ENCODE measurements around the gene IL17B. TPM values are rescaled to one million over a fixed set of nuclear protein-coding genes. Genes with fewer than 3 reads are reported as not detected.

The IL17B gene
- total and polyA plus RNA-seq, 2 experiments from 2014 or later = not detected

DNA sequence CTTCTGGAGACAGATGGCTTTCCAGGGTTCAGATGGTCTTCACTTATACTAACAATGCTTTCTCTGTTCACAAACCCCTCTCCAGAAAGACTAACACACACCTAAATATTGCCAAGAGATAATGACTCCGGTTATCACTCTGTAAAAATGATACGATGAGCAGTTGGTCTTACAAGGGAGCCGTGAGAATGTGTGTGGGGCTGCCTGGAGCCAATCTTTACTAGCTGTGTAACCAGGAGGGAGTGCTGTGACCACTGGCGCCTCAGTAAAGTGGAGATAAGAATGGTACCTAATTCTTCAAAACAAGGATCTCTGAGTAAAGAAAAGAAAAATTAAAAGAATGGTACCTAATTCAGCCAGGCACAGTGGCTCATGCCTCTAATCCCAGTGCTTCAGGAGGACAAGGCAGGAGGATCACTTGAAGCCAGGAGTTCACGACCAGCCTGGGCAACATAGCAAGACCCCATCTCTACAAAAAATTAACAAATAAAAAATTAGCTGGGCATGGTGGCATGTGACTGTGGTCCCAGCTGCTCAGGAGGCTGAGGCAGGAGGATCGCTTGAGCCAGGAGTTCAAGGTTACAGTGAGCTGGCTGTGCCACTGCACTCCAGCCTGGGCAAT is 39.9 kb upstream of the IL17B start:
- ATAC-seq (no peak), DNase-seq (ENCODE audit: low spot score) (no peak)
- H4K20me1 ChIP-seq (replicated peaks; ENCODE audit: insufficient read depth) = no peaks in the 10 kb centered on the region
- H3K27ac ChIP-seq (ENCODE audit: low read depth) = no peak overlapping the region
- Mint-ChIP-seq H3K4me1 (peaks cover 45% of the 10 kb centered on the region), H3K9me3 (no peaks in the 10 kb centered on the region), H3K36me3 (ENCODE audit: low read depth) (no peaks in the 10 kb centered on the region), H3K4me3 (no peak overlapping the region), H3K27ac (no peak overlapping the region), H3K27me3 (ENCODE audit: insufficient read depth, low read depth, poor library complexity) (peaks cover 13% of the 10 kb centered on the region)
- no peak overlapping the region for H2AFZ ChIP-seq
- no peaks in the 10 kb centered on the region for H3K79me2 ChIP-seq (replicated peaks; ENCODE audit: insufficient read depth)
- H3K27me3 ChIP-seq (ENCODE audit: insufficient read depth) = no peaks in the 10 kb centered on the region
- peaks cover 26% of the 10 kb centered on the region for H3K4me1 ChIP-seq (ENCODE audit: insufficient read depth)
- no peaks in the 10 kb centered on the region for H3K9me2 ChIP-seq (ENCODE audit: insufficient read depth)
- H3K4me3 ChIP-seq = no peak overlapping the region
- H3K36me3 ChIP-seq (ENCODE audit: insufficient read depth) = no peaks in the 10 kb centered on the region
- TF ChIP-seq EZH2phosphoT487 (IDR thresholded peaks at IDR 0.05; ENCODE audit: unreplicated experiment) (no peak), ZNF114 (CRISPR knock-in tag; IDR thresholded peaks at IDR 0.05) (no peak), NANOG (IDR thresholded peaks at IDR 0.05; ENCODE audit: borderline replicate concordance) (no peak), JUNB (IDR thresholded peaks at IDR 0.05; ENCODE audit: unreplicated experiment) (no peak), EZH2 (IDR thresholded peaks at IDR 0.05; ENCODE audit: low read depth, unreplicated experiment) (no peak), ZNF331 (CRISPR knock-in tag; IDR thresholded peaks at IDR 0.05; ENCODE audit: low read depth) (no peak), STAT1 (IDR thresholded peaks at IDR 0.05; ENCODE audit: unreplicated experiment) (no peak)
- TF ChIP-seq, protein P1, sequence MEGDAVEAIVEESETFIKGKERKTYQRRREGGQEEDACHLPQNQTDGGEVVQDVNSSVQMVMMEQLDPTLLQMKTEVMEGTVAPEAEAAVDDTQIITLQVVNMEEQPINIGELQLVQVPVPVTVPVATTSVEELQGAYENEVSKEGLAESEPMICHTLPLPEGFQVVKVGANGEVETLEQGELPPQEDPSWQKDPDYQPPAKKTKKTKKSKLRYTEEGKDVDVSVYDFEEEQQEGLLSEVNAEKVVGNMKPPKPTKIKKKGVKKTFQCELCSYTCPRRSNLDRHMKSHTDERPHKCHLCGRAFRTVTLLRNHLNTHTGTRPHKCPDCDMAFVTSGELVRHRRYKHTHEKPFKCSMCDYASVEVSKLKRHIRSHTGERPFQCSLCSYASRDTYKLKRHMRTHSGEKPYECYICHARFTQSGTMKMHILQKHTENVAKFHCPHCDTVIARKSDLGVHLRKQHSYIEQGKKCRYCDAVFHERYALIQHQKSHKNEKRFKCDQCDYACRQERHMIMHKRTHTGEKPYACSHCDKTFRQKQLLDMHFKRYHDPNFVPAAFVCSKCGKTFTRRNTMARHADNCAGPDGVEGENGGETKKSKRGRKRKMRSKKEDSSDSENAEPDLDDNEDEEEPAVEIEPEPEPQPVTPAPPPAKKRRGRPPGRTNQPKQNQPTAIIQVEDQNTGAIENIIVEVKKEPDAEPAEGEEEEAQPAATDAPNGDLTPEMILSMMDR (conservative IDR thresholded peaks at IDR 0.05; ENCODE audit: low read depth in 2 of 2) = no peak
- TF ChIP-seq, protein P2, sequence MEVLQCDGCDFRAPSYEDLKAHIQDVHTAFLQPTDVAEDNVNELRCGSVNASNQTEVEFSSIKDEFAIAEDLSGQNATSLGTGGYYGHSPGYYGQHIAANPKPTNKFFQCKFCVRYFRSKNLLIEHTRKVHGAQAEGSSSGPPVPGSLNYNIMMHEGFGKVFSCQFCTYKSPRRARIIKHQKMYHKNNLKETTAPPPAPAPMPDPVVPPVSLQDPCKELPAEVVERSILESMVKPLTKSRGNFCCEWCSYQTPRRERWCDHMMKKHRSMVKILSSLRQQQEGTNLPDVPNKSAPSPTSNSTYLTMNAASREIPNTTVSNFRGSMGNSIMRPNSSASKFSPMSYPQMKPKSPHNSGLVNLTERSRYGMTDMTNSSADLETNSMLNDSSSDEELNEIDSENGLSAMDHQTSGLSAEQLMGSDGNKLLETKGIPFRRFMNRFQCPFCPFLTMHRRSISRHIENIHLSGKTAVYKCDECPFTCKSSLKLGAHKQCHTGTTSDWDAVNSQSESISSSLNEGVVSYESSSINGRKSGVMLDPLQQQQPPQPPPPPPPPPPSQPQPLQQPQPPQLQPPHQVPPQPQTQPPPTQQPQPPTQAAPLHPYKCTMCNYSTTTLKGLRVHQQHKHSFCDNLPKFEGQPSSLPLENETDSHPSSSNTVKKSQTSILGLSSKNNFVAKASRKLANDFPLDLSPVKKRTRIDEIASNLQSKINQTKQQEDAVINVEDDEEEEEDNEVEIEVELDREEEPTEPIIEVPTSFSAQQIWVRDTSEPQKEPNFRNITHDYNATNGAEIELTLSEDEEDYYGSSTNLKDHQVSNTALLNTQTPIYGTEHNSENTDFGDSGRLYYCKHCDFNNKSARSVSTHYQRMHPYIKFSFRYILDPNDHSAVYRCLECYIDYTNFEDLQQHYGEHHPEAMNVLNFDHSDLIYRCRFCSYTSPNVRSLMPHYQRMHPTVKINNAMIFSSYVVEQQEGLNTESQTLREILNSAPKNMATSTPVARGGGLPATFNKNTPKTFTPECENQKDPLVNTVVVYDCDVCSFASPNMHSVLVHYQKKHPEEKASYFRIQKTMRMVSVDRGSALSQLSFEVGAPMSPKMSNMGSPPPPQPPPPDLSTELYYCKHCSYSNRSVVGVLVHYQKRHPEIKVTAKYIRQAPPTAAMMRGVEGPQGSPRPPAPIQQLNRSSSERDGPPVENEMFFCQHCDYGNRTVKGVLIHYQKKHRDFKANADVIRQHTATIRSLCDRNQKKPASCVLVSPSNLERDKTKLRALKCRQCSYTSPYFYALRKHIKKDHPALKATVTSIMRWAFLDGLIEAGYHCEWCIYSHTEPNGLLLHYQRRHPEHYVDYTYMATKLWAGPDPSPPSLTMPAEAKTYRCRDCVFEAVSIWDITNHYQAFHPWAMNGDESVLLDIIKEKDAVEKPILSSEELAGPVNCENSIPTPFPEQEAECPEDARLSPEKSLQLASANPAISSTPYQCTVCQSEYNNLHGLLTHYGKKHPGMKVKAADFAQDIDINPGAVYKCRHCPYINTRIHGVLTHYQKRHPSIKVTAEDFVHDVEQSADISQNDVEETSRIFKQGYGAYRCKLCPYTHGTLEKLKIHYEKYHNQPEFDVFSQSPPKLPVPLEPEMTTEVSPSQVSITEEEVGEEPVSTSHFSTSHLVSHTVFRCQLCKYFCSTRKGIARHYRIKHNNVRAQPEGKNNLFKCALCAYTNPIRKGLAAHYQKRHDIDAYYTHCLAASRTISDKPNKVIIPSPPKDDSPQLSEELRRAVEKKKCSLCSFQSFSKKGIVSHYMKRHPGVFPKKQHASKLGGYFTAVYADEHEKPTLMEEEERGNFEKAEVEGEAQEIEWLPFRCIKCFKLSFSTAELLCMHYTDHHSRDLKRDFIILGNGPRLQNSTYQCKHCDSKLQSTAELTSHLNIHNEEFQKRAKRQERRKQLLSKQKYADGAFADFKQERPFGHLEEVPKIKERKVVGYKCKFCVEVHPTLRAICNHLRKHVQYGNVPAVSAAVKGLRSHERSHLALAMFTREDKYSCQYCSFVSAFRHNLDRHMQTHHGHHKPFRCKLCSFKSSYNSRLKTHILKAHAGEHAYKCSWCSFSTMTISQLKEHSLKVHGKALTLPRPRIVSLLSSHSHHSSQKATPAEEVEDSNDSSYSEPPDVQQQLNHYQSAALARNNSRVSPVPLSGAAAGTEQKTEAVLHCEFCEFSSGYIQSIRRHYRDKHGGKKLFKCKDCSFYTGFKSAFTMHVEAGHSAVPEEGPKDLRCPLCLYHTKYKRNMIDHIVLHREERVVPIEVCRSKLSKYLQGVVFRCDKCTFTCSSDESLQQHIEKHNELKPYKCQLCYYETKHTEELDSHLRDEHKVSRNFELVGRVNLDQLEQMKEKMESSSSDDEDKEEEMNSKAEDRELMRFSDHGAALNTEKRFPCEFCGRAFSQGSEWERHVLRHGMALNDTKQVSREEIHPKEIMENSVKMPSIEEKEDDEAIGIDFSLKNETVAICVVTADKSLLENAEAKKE (CRISPR knock-in tag; IDR thresholded peaks at IDR 0.05) = no peak
- TF ChIP-seq, protein P3, sequence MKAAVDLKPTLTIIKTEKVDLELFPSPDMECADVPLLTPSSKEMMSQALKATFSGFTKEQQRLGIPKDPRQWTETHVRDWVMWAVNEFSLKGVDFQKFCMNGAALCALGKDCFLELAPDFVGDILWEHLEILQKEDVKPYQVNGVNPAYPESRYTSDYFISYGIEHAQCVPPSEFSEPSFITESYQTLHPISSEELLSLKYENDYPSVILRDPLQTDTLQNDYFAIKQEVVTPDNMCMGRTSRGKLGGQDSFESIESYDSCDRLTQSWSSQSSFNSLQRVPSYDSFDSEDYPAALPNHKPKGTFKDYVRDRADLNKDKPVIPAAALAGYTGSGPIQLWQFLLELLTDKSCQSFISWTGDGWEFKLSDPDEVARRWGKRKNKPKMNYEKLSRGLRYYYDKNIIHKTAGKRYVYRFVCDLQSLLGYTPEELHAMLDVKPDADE (IDR thresholded peaks at IDR 0.05) = no peak
- no peak overlapping the region for H3K4me2 ChIP-seq
- H3F3A ChIP-seq (replicated peaks; ENCODE audit: low read depth) = 0 out of 2 replicates have a peak, but pooled peaks cover 3% of the 10 kb centered on the region

Measured in GM23338 (cell line).